Common myeloid progenitor, CD34-positive (primary cell): ENCODE results near the gene MRPL58. TPM values are rescaled to one million over a fixed set of nuclear protein-coding genes. Genes with fewer than 3 reads are reported as not detected.
"Not testable (repeated sequence)": the region's sequence is repeated elsewhere in the genome, so short reads cannot be mapped to it uniquely, and the experiment has no call there.

Source experiments
- CTCF ChIA-PET: fragments of 350-600 bp; sonication (Branson Sonifier 250); formaldehyde crosslinking; loops from one replicate; lab custom pipeline; 2021; ENCODE audit warnings: antibody characterized with exemption; lab: Charles Lee
- POLR2A ChIA-PET: fragments of 350-600 bp; sonication (Branson Sonifier 250); formaldehyde crosslinking; loops from one replicate; lab custom pipeline; 2021; ENCODE audit warnings: antibody characterized with exemption; lab: Charles Lee
- DNase-seq, 3 donors: peaks; one replicate each; pipeline versions ENCODE4 v3.0.0 to v3.0.0-alpha.2; 2013
- H3K27ac ChIP-seq, 2 experiments: 1 replicate in 1 of 2; 2 replicates in 1 of 2; pipeline ENCODE4 v1.7.0; 2013; ENCODE audit warnings: inconsistent platforms in 2 of 2, low read length in 2 of 2, mild to moderate bottlenecking in 2 of 2, low read depth in 1 of 2, moderate library complexity in 1 of 2; ENCODE audit not compliant: severe bottlenecking in 2 of 2, insufficient read depth in 1 of 2, poor library complexity in 1 of 2
- H3K27me3 ChIP-seq, 5 experiments: replicated peaks in 2 of 5; 1 replicate in 3 of 5; 2 replicates in 2 of 5; pipeline versions ENCODE4 v1.6.1 to v1.7.0; 2013; ENCODE audit warnings: low read length in 4 of 5, mild to moderate bottlenecking in 2 of 5, moderate library complexity in 2 of 5, inconsistent platforms in 1 of 5; ENCODE audit not compliant: insufficient read depth in 5 of 5, control insufficient read depth in 4 of 5
- H3K36me3 ChIP-seq, 4 experiments: 1 replicate in 2 of 4; 2 replicates in 2 of 4; pipeline versions ENCODE4 v1.6.1 to v1.7.0; 2013; ENCODE audit warnings: low read length in 3 of 4, control low read depth in 1 of 4, mild to moderate bottlenecking in 1 of 4; ENCODE audit not compliant: control insufficient read depth in 4 of 4, insufficient read depth in 4 of 4
- H3K4me1 ChIP-seq, 4 experiments: 1 replicate in 3 of 4; 2 replicates in 1 of 4; pipeline versions ENCODE4 v1.6.1 to v1.7.1; 2013; ENCODE audit warnings: low read length in 3 of 4, mild to moderate bottlenecking in 3 of 4, control low read depth in 1 of 4, inconsistent platforms in 1 of 4, moderate library complexity in 1 of 4; ENCODE audit not compliant: control insufficient read depth in 4 of 4, insufficient read depth in 4 of 4; ENCODE audit errors: control extremely low read depth in 1 of 4
- H3K4me3 ChIP-seq, 7 experiments: 1 replicate in 4 of 7; 2 replicates in 3 of 7; pipeline versions ENCODE4 v1.5.1 to v1.7.0; 2013; ENCODE audit warnings: mild to moderate bottlenecking in 7 of 7, low read length in 6 of 7, moderate library complexity in 6 of 7, inconsistent platforms in 2 of 7, low read depth in 2 of 7, control low read depth in 1 of 7; ENCODE audit not compliant: insufficient read depth in 4 of 7, control insufficient read depth in 1 of 7; ENCODE audit errors: extremely low read depth in 1 of 7
- H3K9me3 ChIP-seq, 5 experiments: 1 replicate in 4 of 5; 2 replicates in 1 of 5; pipeline versions ENCODE4 v1.6.1 to v1.7.1; 2013; ENCODE audit warnings: low read length in 4 of 5, mild to moderate bottlenecking in 2 of 5, inconsistent platforms in 1 of 5, low read depth in 1 of 5, moderate library complexity in 1 of 5; ENCODE audit not compliant: control insufficient read depth in 4 of 5, insufficient read depth in 2 of 5; ENCODE audit errors: control extremely low read depth in 1 of 5
- WGBS: methylation state at CpG from one replicate; pipeline ENCODE4 v1.1.5; 2013; ENCODE audit not compliant: insufficient coverage; 5-methylcytosine and 5-hydroxymethylcytosine counted together
- polyA plus RNA-seq: library from polyadenylated mRNA; unstranded; fragments of 120-200 nt; gene quantifications from one replicate; pipeline ENCODE4 v1.2.1, GENCODE V29; 2013

Gene MRPL58
- polyA plus RNA-seq = 19.0 TPM

GRCh38 chr17:75012346-75013091 lies at the start of gene MRPL58:
Gene MRPL58 (plus strand): TSS chr17:75012670. CDS start chr17:75012687, 17 bp downstream.
- Histone ChIP-seq H3K36me3 (peaks cover 0 to 4% (median 2%) of the 10 kb centered on the region in 4 experiments), H3K4me1 (peaks cover 8 to 29% (median 17%) of the 10 kb centered on the region in 4 experiments), H3K4me3 (peak within 1 kb of the TSS; percentile 53 to 94 (median 87)), H3K27me3 (no peaks in the 10 kb centered on the region), H3K9me3 (no peaks in the 10 kb centered on the region), H3K27ac (peak within 1 kb of the TSS; percentile 76 to 84)
- DNase-seq = peak; percentile 88 to 94 (median 92)
- under 1% methylated on average over 50 of the region's 63 CpGs for WGBS
- ChIA-PET POLR2A (interaction anchor here (0.7 to 2.2 kb wide), 9 partner anchors 11 to 193 kb away, joined by 3 to 13 read pairs (median 4); partner anchors contain the start of genes CDR2L and NUP85), CTCF (interaction anchor here (1.0 to 13.0 kb wide), 27 partner anchors 8 to 190 kb away, joined by 3 to 154 read pairs (median 4); partner anchors contain the start of genes CDR2L and HID1)

- H3K27me3 ChIP-seq = peaks cover 0 to 4% (median 2%) of the 10 kb centered on the region in 5 experiments
- no peak overlapping the region for H3K27ac ChIP-seq
- no peaks in the 10 kb centered on the region for H3K9me3 ChIP-seq
- no peak overlapping the region for H3K4me3 ChIP-seq
- POLR2A ChIA-PET = interaction anchor here (1.0 kb wide), 1 partner anchor 49 kb away, joined by 3 read pairs; the partner anchor contains the start of gene MRPL58
- WGBS = 84% methylated on average over 7 of the region's 12 CpGs
- peaks cover 0 to 6% (median 3%) of the 10 kb centered on the region in 4 experiments for H3K4me1 ChIP-seq
- H3K36me3 ChIP-seq = no peaks in the 10 kb centered on the region
- CTCF ChIA-PET = interaction anchor here (1.0 to 8.9 kb wide), 5 partner anchors 8 to 151 kb away, joined by 3 to 154 read pairs (median 37); partner anchors contain the start of genes HID1, MRPL58 and USH1G
- DNase-seq = no peak
Measured at GRCh38 chr17:74963656-74964055, 48.8 kb upstream of the MRPL58 start.

GRCh38 chr17:74964246-74964761 lies 48.2 kb upstream of the MRPL58 start:
- H3K36me3 ChIP-seq = no peaks in the 10 kb centered on the region
- WGBS = 95% methylated on average over 12 of the region's 12 CpGs
- ChIA-PET POLR2A (interaction anchor here (1.0 kb wide), 1 partner anchor 48 kb away, joined by 3 read pairs; the partner anchor contains the start of gene MRPL58), CTCF (interaction anchor here (1.1 to 8.9 kb wide), 3 partner anchors 8 to 150 kb away, joined by 3 to 154 read pairs (median 49); partner anchors contain the start of genes HID1 and MRPL58)
- peaks cover 0 to 6% (median 3%) of the 10 kb centered on the region in 4 experiments for H3K4me1 ChIP-seq
- no peak for DNase-seq
- no peak overlapping the region for H3K4me3 ChIP-seq
- no peaks in the 10 kb centered on the region for H3K9me3 ChIP-seq
- H3K27me3 ChIP-seq = peaks cover 0 to 3% (median 2%) of the 10 kb centered on the region in 5 experiments
- no peak overlapping the region for H3K27ac ChIP-seq

- peaks cover 0 to 3% (median 0%) of the 10 kb centered on the region in 5 experiments for H3K27me3 ChIP-seq
Measured at GRCh38 chr17:74964988-74965622, 47.4 kb upstream of the MRPL58 start.

GRCh38 chr17:74968361-74968780 lies 44.1 kb upstream of the MRPL58 start:
- Histone ChIP-seq H3K27ac (no peak overlapping the region), H3K4me3 (no peak overlapping the region), H3K4me1 (peaks cover 0 to 14% (median 8%) of the 10 kb centered on the region in 4 experiments), H3K36me3 (no peaks in the 10 kb centered on the region), H3K9me3 (no peaks in the 10 kb centered on the region), H3K27me3 (peaks cover 0 to 30% (median 16%) of the 10 kb centered on the region in 5 experiments)
- WGBS = 100% methylated on average over 2 of the region's 5 CpGs
- CTCF ChIA-PET = interaction anchor here (2.2 kb wide), 1 partner anchor 44 kb away, joined by 8 read pairs; the partner anchor contains the start of gene MRPL58
- POLR2A ChIA-PET = no interaction called here
- DNase-seq = no peak

More at GRCh38 chr17:74964988-74965622, 47.4 kb upstream of the MRPL58 start:
- ChIA-PET CTCF (interaction anchor here (6.6 to 8.9 kb wide), 2 partner anchors 7 to 45 kb away, joined by 49 to 154 read pairs; partner anchors contain the start of genes HID1 and MRPL58), POLR2A (no interaction called here)
- no peak overlapping the region for H3K4me3 ChIP-seq
- 83% methylated on average over 12 of the region's 14 CpGs for WGBS
- no peaks in the 10 kb centered on the region for H3K36me3 ChIP-seq
- DNase-seq = no peak
- H3K27ac ChIP-seq = no peak overlapping the region
- H3K4me1 ChIP-seq = peaks cover 0 to 6% (median 3%) of the 10 kb centered on the region in 4 experiments
- H3K9me3 ChIP-seq = no peaks in the 10 kb centered on the region

- not testable (repeated sequence) for H3K36me3 ChIP-seq, H3K4me3 ChIP-seq, H3K27ac ChIP-seq, DNase-seq, H3K9me3 ChIP-seq
- CTCF ChIA-PET = interaction anchor here (1.7 to 6.6 kb wide), 3 partner anchors 8 to 43 kb away, joined by 5 to 49 read pairs (median 8); partner anchors contain the start of gene MRPL58
- peaks cover 0 to 41% (median 14%) of the 10 kb centered on the region in 5 experiments for H3K27me3 ChIP-seq
- H3K4me1 ChIP-seq = peaks cover 0 to 14% (median 8%) of the 10 kb centered on the region in 4 experiments
- POLR2A ChIA-PET = interaction anchor here (0.6 kb wide), 1 partner anchor 218 kb away, joined by 3 read pairs; no protein-coding TSS in a partner anchor
- WGBS = 100% methylated on average over 3 of the region's 5 CpGs
Measured at GRCh38 chr17:74969501-74969900, 43.0 kb upstream of the MRPL58 start.
